ELF-1 (cell line): Measurements from ENCODE around the gene VDAC1.
"Not testable (repeated sequence)": the region's sequence is repeated elsewhere in the genome, so short reads cannot be mapped to it uniquely, and the experiment has no call there.

Source experiments
- DNase-seq: peaks from one replicate; pipeline ENCODE4 v3.0.0-alpha.2; 2016; ENCODE audit warnings: low read depth, low spot score

Gene VDAC1

GRCh38 chr5:133942614-133943474 is 61.9 kb downstream of the VDAC1 start:
- DNase-seq: no peak

- no peak for DNase-seq
Observed at GRCh38 chr5:133941456-133942196, 63.1 kb downstream of the VDAC1 start.

- no peak for DNase-seq
Observed at GRCh38 chr5:133939668-133940067, 65.1 kb downstream of the VDAC1 start.

DNA sequence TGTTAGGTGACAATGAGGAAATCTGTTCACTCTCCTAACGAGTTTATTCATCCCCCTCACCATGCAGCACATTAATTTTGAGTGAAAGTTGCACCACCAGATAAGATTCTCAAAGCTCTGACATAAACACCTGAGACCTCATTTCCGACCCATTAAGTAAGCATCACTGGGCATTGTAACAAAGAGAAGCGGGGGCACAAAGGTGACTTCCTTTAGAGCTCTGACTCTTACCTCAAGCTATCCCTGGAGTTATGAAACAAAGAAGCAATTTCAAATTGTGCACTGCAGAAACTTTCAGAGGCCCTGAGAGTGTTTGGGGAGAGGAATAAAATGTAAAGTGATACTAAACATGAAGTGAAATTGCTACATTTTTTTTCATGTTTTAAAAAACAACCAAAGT is 65.8 kb downstream of the VDAC1 start:
- DNase-seq: no peak

DNA sequence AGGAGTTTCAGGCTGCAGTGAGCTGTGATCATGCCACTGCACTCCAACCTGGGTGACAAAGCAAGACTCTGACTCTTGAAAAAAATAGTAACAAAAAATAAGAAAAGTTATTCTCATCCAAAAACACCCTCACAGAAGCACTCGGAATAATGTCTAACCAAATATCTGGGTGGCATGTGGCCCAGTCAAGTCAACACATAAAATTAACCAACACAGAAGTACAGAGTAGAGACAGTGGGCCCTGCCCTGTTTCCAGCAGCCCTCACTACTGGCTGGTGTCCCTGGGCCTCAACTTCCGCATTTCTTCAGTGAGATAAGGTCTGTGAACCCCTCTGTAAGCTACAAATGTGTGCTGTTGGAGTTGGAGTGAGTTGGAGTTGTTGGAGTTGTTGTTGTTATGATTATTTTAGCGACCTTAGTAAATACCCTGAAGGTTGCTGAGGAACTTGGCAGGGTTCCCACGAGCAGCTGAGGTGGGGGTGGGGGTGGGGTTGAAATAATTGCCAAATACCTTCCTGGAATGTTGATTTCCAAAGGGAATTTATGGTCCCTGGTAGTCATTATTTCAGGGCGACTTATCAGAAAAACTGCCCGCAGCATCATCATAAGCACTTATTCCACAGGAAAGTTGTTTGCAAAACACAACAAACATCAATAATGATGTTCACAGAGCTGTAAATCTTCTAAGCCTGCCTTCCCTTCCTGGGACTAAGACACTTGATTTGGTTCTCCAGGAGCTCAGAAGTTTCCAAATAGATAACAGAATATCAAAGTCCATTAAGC is 66.5 kb downstream of the VDAC1 start:
- no peak for DNase-seq

- DNase-seq: not testable (repeated sequence)
Observed at GRCh38 chr5:133937628-133938027, 67.1 kb downstream of the VDAC1 start.

DNA sequence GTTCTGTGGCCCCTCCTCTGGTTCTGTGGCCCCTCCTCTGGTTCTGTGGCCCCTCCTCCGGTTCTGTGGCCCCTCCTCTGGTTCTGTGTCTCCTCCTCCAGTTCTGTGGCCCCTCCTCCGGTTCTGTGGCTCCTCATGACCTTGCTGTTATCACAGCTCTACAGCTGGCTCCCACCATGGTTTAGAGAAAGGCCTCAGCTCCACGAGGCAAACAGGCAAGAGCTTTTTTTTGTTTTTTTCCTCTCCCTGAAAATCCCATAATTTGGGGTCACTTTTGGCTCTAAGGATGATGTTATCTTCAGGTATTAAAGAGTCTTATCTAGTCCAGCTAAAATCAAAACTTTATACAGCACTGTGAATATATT is 68.1 kb downstream of the VDAC1 start:
- DNase-seq: no peak

DNA sequence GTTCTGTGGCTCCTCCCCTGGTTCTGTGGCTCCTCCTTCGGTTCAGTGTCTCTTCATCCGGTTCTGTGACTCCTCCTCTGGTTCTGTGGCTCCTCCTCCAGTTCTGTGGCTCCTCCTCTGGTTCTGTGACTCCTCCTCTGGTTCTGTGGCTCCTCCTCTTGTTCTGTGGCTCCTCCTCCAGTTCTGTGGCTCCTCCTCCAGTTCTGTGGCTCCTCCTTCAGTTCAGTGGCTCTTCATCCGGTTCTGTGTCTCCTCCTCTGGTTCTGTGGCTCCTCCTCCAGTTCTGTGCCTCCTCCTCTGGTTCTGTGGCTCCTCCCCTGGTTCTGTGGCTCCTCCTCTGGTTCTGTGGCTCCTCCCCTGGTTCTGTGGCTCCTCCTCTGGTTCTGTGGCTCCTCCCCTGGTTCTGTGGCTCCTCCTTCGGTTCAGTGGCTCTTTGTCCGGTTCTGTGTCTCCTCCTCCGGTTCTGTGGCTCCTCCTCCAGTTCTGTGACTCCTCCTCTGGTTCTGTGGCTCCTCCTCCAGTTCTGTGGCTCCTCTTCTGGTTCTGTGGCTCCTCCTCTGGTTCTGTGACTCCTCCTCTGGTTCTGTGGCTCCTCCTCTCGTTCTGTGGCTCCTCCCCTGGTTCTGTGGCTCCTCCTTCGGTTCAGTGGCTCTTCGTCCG is 68.7 kb downstream of the VDAC1 start:
- DNase-seq: not testable (repeated sequence)

DNA sequence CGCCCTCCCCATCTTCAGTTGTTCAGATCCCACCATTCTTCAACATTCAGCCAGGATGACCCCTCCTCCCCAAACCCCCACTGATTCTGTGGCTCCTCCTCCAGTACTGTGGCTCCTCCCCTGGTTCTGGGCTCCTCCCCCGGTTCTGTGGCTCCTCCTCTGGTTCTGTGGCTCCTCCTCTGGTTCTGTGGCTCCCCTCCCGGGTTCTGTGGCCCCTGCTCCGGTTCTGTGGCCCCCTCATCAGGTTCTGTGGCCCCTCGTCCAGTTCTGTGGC is 69.2 kb downstream of the VDAC1 start:
- no peak for DNase-seq

DNA sequence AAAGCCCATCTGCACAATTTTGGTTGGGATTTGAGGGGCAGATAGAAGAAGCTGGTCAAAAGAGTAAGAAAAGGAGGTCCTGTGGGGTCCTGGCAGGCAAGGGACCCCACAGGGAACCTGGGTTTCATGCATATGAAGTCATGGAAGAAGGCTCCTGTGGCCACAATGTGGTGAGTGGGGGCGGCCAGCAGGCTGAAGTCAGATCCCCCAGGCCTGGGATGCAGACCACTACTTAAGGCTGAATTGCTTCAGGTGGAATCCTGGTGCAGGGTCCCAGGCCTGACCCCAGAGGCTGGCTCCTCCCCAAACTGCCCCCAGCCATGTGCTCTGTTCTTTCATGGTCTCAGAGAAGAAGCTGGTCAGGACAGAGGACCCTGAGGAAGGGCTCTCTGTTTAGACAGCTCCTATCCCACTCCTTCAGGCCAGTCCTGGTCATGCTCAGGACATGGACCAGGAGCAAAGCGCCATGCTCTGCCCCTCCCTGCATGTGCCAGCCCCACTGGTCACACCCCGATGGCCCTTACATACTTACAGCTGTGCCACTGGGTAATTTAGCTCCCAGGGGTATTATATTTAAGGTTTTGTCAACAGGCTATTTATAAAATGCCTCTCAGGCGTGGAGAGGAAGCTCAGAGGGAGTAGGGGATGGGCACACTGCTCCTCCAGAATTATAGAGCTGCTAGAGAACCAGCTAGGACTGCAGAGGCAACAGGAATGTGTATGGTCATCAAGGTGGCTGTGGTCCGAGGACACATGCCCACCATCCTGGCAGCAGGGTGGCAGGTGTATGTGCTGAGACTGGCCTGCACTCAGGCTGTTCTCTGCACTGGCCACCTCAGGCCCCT is 69.7 kb downstream of the VDAC1 start:
- no peak for DNase-seq

DNA sequence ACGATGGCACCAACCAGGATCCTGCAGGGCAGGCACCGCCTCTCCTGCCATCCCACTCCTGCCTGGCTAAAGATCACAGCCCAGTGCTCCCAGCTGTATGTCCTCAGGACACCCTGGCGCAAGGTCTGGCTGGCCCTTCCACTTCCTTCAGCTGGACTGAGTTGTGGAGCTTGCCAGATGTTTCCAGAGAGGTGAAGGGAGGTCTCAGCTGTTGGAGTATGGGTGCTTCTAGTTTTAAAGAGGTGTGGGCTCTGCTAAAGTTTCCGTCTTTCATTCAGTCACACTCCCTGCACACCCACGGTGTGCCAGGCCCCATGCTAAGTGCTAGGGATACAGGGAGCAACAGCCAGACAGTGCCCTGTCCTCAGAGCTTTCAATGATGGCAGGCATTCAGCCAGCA is 70.5 kb downstream of the VDAC1 start:
- no peak for DNase-seq

DNA sequence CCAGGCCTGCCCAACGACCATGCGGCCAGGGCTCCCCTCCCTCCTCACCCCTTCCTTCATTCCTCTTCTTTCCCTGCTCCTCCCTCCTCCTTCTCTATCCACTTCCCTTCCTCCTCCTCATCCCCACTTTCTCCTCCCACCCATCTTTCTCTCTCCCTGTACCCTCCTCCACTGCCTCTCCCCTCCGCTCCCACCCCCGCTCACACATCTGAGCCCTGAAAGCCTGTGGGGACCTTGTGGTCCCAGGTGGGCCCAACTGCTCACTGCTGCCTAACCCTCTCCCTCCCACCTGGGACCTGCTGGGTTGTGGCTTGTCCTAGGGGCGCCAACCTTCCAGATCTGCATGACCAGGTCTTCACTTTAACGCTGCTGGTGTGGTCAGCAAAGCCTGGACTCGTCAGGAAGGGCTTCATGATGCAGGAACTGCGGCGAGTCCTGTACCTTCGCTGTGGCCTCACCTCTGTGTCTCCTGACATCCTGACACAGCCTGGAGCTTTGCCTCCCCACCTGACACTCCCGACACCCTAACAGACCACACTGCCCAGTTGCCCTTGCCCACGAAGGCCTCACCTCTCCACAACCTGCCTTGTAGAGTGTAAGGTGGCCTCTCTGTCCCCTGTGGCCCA is 71.0 kb downstream of the VDAC1 start:
- DNase-seq: no peak

DNA sequence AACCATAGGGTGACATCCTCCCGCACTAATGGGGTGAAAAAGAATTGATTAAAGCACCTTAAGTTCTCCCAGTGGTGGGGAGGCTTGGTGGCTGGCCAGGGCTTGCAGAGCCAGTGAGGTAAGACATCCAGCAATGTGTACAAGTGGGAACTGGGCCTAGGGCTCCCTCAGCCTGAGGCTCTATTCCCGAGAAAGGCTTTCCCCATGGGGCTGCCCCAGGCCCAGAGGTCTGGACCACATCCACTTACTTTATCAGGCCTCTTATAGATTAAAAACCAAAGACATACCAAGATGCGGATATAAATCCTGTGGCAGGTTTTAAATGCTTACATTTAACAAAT is 71.6 kb downstream of the VDAC1 start:
- DNase-seq: no peak

GRCh38 chr5:133932441-133933168 is 72.2 kb downstream of the VDAC1 start:
- no peak for DNase-seq

GRCh38 chr5:133931546-133931945 is 73.2 kb downstream of the VDAC1 start:
- no peak for DNase-seq

DNA sequence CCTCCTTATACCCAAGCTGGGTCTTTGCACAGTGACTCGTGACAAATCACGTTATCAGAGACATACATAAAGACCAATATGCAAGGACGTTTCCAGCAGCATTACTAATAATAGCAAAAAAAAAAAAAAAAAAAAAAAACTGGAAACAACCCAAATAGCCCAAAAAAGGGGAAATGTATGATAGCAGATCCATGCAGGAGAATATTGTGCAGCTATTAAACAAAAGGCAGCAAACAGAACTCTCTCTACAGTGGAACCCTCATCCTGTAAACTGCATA is 74.0 kb downstream of the VDAC1 start:
- DNase-seq: no peak

- no peak for DNase-seq
Observed at GRCh38 chr5:133930061-133930812, 74.5 kb downstream of the VDAC1 start.

GRCh38 chr5:133928587-133929393 is 76.0 kb downstream of the VDAC1 start:
- no peak for DNase-seq
